ENCODE measurements around the gene NGFR.
"Not testable (repeated sequence)": the region's sequence is repeated elsewhere in the genome, so short reads cannot be mapped to it uniquely, and the experiment has no call there.

The NGFR gene

GRCh38 chr17:49548506-49549310 is 53.6 kb downstream of the NGFR start:
- H3K4me3 Mint-ChIP-seq = no peak overlapping the region
- H3K4me1 Mint-ChIP-seq = no peaks in the 10 kb centered on the region
- H3K9me3 Mint-ChIP-seq = no peaks in the 10 kb centered on the region
- DNase-seq (no peak), ATAC-seq (no peak)
- no peaks in the 10 kb centered on the region for H3K27me3 Mint-ChIP-seq
- H3K36me3 Mint-ChIP-seq (ENCODE audit: low read depth) = no peaks in the 10 kb centered on the region
- no peak overlapping the region for H3K27ac Mint-ChIP-seq

DNA sequence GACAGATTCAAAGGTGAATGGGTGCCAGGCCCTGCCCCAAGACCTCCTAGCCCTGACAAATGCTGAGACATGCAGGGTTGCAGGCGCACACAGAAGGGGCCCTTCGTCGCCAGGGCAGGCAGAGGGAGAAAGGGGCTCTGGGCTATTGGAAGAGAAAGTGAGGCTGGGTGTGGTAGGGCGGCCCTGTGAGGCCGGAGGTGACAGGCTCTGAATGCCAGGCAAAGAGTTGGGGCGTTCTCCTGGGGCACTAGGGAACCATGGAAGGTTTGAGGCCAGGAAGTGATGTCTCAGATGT is 54.2 kb downstream of the NGFR start:
- no peak overlapping the region for H3K4me3 Mint-ChIP-seq
- H3K27ac Mint-ChIP-seq = no peak overlapping the region
- H3K27me3 Mint-ChIP-seq = no peaks in the 10 kb centered on the region
- no peaks in the 10 kb centered on the region for H3K4me1 Mint-ChIP-seq
- no peaks in the 10 kb centered on the region for H3K36me3 Mint-ChIP-seq (ENCODE audit: low read depth)
- no peak for DNase-seq
- no peaks in the 10 kb centered on the region for H3K9me3 Mint-ChIP-seq
- no peak for ATAC-seq

GRCh38 chr17:49549691-49550678 is 54.9 kb downstream of the NGFR start:
- H3K27ac Mint-ChIP-seq = no peak overlapping the region
- no peak for ATAC-seq
- H3K9me3 Mint-ChIP-seq = no peaks in the 10 kb centered on the region
- H3K4me1 Mint-ChIP-seq = no peaks in the 10 kb centered on the region
- no peak overlapping the region for H3K4me3 Mint-ChIP-seq
- H3K27me3 Mint-ChIP-seq = no peaks in the 10 kb centered on the region
- no peaks in the 10 kb centered on the region for H3K36me3 Mint-ChIP-seq (ENCODE audit: low read depth)
- DNase-seq = no peak

- not testable (repeated sequence) for H3K9me3 Mint-ChIP-seq; DNase-seq; H3K4me1 Mint-ChIP-seq; H3K27me3 Mint-ChIP-seq; ATAC-seq; H3K27ac Mint-ChIP-seq; H3K36me3 Mint-ChIP-seq (ENCODE audit: low read depth); H3K4me3 Mint-ChIP-seq
Observed at GRCh38 chr17:49550764-49551163, 55.7 kb downstream of the NGFR start.

DNA sequence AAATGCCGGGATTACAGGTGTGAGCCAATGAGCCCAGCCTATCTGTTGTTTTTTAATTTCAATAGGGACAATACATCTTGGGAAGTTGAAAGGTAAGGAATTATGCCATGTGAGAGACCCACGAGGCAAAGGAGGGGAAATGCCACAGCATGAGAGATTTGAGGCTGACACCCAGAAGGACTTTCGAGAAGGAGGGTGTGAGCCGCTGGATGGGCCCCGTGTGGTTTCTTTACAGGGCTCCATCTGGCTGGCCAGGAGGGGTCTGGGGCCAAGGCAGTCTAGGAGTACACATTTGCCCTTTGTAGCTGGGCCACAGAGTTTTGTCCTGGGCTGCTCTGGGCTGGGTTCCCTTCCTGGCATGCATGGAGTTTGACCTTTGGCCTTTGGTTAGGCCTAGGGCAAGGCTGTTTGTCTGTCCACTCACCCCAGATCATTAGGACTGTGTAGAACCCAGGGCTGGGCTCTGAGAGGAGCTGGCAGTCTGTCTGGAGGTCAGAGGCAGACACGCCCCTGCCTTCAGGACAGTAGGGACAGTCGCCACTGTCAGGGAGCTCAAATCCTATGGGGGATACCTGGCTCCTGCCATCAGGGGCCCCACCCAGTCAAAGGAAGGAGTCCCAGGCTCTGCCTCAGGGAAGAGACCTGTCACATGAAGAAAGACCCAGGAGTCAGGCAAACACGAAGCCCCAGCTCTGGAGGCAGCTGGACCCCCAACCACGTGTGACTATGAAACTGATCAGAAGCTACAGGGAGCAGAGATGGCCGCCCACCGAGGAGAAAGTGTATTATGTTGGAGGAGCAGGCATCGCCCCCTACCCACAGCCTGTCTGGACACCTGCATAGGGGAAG is 56.4 kb downstream of the NGFR start:
- Mint-ChIP-seq H3K27me3 (no peaks in the 10 kb centered on the region), H3K4me3 (no peak overlapping the region), H3K4me1 (no peaks in the 10 kb centered on the region), H3K27ac (no peak overlapping the region), H3K9me3 (no peaks in the 10 kb centered on the region), H3K36me3 (ENCODE audit: low read depth) (no peaks in the 10 kb centered on the region)
- DNase-seq (no peak), ATAC-seq (no peak)

DNA sequence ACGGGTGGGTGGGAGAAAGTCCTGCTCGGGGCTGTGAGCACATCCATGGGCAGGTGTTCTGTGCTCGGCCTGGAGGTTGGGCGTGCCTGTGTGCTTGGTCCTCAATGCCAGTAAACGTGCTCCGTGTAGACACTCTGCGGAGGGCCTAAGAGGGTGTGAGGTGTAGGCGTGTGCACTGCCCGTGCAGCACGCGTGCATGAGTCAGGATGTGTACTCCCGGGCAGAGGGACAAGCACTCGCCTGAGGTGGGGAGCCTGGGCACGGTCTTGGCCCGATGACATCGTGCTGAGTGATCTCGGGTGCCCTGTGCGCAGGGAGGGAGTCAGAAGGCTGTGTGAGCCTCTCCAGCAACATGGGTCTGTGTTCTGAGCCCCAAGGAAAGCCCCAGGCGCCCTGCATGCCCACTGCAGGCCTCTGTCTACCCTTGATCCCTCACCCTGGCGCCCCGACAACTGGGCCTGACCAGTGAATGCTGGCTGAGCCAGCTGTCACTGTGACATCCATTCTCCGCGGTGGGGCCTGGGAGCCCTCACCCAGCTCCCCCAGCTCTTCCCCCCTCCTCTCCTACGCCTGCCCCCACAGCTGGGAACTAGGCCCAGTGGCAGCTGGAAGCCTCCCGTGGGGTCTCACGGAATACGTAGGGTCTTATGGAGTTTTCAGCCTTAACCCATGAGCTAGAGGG is 57.1 kb downstream of the NGFR start:
- no peaks in the 10 kb centered on the region for H3K36me3 Mint-ChIP-seq (ENCODE audit: low read depth)
- peaks cover 2% of the 10 kb centered on the region for H3K4me1 Mint-ChIP-seq
- no peak for DNase-seq
- no peak overlapping the region for H3K4me3 Mint-ChIP-seq
- no peaks in the 10 kb centered on the region for H3K9me3 Mint-ChIP-seq
- no peak overlapping the region for H3K27ac Mint-ChIP-seq
- no peaks in the 10 kb centered on the region for H3K27me3 Mint-ChIP-seq
- no peak for ATAC-seq

GRCh38 chr17:49553676-49554335 is 58.7 kb downstream of the NGFR start:
- H3K27me3 Mint-ChIP-seq = peaks cover 3% of the 10 kb centered on the region
- no peaks in the 10 kb centered on the region for H3K36me3 Mint-ChIP-seq (ENCODE audit: low read depth)
- H3K4me3 Mint-ChIP-seq = no peak overlapping the region
- H3K9me3 Mint-ChIP-seq = no peaks in the 10 kb centered on the region
- H3K27ac Mint-ChIP-seq = no peak overlapping the region
- ATAC-seq (no peak), DNase-seq (no peak)
- H3K4me1 Mint-ChIP-seq = peaks cover 6% of the 10 kb centered on the region

GRCh38 chr17:49554694-49555494 is 59.8 kb downstream of the NGFR start:
- H3K4me1 Mint-ChIP-seq = peaks cover 6% of the 10 kb centered on the region
- no peaks in the 10 kb centered on the region for H3K9me3 Mint-ChIP-seq
- H3K27me3 Mint-ChIP-seq = peaks cover 6% of the 10 kb centered on the region
- H3K36me3 Mint-ChIP-seq (ENCODE audit: low read depth) = no peaks in the 10 kb centered on the region
- H3K27ac Mint-ChIP-seq = no peak overlapping the region
- H3K4me3 Mint-ChIP-seq = no peak overlapping the region
- DNase-seq (no peak), ATAC-seq (no peak)

DNA sequence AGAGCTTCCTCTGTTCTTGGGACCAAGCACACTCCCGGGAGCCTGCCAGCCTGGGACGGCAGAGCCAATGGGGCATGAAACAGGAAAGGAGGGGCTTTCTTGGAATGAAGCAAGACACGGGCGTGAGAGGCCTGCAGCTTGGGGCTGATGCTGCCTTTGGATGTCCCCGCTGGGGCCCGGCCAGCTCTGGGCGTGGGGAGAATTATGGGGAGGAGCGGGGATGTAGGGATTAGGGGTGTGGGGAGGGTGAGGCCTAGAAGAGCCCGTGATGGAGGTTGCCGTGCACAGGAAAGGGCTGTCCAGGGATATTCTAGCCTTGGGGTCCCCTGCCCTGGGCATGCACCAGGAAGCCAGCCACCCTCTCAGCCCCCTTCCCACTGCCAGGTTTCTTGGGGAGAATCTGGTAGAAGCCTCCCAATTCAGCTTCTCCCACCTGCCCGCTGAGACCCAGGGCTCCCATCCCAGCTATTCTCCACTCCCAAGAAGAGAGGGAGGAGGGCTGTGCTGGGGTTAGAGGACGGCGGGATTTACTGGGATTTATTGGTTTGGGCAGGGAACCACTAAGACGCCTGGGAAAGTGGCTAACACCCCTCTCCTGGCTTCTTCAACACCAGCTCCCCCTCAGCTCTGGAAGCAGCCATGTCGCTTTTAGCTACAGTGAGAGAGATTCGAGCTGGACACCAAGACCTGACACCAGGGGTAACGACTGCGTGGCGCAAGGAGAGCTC is 60.6 kb downstream of the NGFR start:
- Mint-ChIP-seq H3K27ac (no peak overlapping the region), H3K9me3 (no peaks in the 10 kb centered on the region), H3K27me3 (peaks cover 6% of the 10 kb centered on the region), H3K36me3 (ENCODE audit: low read depth) (no peaks in the 10 kb centered on the region), H3K4me3 (no peak overlapping the region), H3K4me1 (peaks cover 6% of the 10 kb centered on the region)
- ATAC-seq (no peak), DNase-seq (no peak)

DNA sequence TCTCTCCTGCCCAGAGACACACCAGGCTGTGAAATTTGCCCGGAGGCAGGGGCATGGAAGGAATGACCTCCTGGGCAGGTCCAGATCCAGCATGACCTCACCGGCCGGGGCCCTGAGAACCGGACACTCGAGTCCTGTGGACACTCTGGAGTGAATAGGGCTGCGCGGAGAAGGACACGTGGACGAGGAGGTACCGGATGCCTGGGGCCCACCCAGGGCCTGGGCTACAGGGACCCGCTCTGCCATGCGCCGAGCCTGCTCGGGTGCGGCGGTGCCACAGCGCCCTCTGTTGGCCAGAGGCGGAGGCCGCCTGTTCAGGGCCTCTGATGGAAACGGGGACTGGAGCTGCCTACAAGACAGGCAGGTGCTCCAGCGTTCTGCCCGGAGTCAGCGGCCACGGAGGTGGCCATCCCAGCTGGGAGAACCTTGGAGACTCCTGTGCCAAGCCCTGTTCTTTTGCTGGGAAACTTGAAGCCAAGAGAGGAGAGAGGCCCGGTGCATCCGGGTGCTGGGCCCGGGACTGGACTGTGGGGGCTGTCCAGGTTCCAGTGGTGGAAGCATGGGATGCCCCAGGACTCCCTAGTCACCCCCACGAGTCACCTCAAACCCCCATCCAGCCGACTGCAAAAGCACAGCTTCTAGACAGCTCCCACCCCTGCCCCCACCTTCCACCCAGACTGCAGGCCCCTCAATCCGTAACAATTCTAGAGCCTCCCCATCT is 61.3 kb downstream of the NGFR start:
- H3K9me3 Mint-ChIP-seq = no peaks in the 10 kb centered on the region
- H3K36me3 Mint-ChIP-seq (ENCODE audit: low read depth) = no peaks in the 10 kb centered on the region
- H3K4me3 Mint-ChIP-seq = no peak overlapping the region
- DNase-seq (peak; percentile 89), ATAC-seq (peak; percentile 96)
- no peak overlapping the region for H3K27ac Mint-ChIP-seq
- H3K27me3 Mint-ChIP-seq = peaks cover 6% of the 10 kb centered on the region
- H3K4me1 Mint-ChIP-seq = peaks cover 6% of the 10 kb centered on the region

GRCh38 chr17:49557312-49558024 is 62.4 kb downstream of the NGFR start:
- Mint-ChIP-seq H3K27me3 (peaks cover 6% of the 10 kb centered on the region), H3K4me1 (peaks cover 6% of the 10 kb centered on the region), H3K9me3 (no peaks in the 10 kb centered on the region), H3K27ac (no peak overlapping the region), H3K36me3 (ENCODE audit: low read depth) (no peaks in the 10 kb centered on the region), H3K4me3 (no peak overlapping the region)
- DNase-seq (peak; percentile 47), ATAC-seq (peak; percentile 50)

Measured in activated naive CD8-positive, alpha-beta T cell treated with anti-CD3 and anti-CD28 coated beads, Interleukin-2, amount 50 U/mL, for 24 hours (primary cell).